PC-3 (cell line): ENCODE measurements around the gene ARRDC3. TPM values are rescaled to one million over a fixed set of nuclear protein-coding genes. Genes with fewer than 3 reads are reported as not detected.
"Not testable (repeated sequence)": the region's sequence is repeated elsewhere in the genome, so short reads cannot be mapped to it uniquely, and the experiment has no call there.

Source experiments
- ATAC-seq: fragments of 200-7000 bp; cut with Tn5 transposase; 2 replicates; pipeline ENCODE4 v1.9.1; 2020; ENCODE audit warnings: mild to moderate bottlenecking, moderate library complexity
- BruUV-seq: library from RNA; stranded (reverse); fragments of 400-500 nt; replicated peaks from 2 replicates; lab custom pipeline; 2021; lab: Mats Ljungman, UMichigan
- CTCF ChIA-PET: fragments of 300-600 bp; sonication (Branson Sonifier 250); formaldehyde crosslinking; loops from one replicate; lab custom pipeline; 2022; ENCODE audit warnings: antibody characterized with exemption; lab: Charles Lee
- POLR2A ChIA-PET: fragments of 300-600 bp; sonication (Branson Sonifier 250); formaldehyde crosslinking; loops from one replicate; lab custom pipeline; 2022; ENCODE audit warnings: antibody characterized with exemption; ENCODE audit not compliant: unreplicated experiment; lab: Charles Lee
- DNase-seq: peaks from one replicate; pipeline ENCODE4 v3.0.0-alpha.2; 2015
- H2AFZ ChIP-seq: fragments of 300-600 bp; sonication (generic); 2 replicates; pipeline ENCODE4 v1.6.0; 2016; ENCODE audit warnings: antibody characterized with exemption, low read length
- H3F3A ChIP-seq: fragments of 300-600 bp; sonication (generic); one replicate; pipeline ENCODE4 v1.6.0; 2017; ENCODE audit warnings: antibody characterized with exemption, low read length, control low read depth, mild to moderate bottlenecking; ENCODE audit not compliant: unreplicated experiment
- H3K27ac ChIP-seq: fragments of 300-600 bp; sonication (generic); 2 replicates; pipeline ENCODE4 v1.5.1; 2016; ENCODE audit warnings: mild to moderate bottlenecking, low read length
- H3K27me3 ChIP-seq: fragments of 300-600 bp; sonication (generic); 2 replicates; pipeline ENCODE4 v1.6.1; 2016; ENCODE audit warnings: low read length, mixed read lengths
- H3K36me3 ChIP-seq: fragments of 300-600 bp; sonication (generic); 2 replicates; pipeline ENCODE4 v1.6.1; 2016; ENCODE audit warnings: low read depth, mixed run types, low read length, mixed read lengths
- H3K4me1 ChIP-seq: fragments of 300-600 bp; sonication (generic); 2 replicates; pipeline ENCODE4 v1.5.1; 2016; ENCODE audit warnings: low read length; ENCODE audit not compliant: insufficient read depth
- H3K4me2 ChIP-seq: fragments of 300-600 bp; sonication (generic); 2 replicates; pipeline ENCODE4 v1.6.0; 2016; ENCODE audit warnings: low read length
- H3K4me3 ChIP-seq: fragments of 300-600 bp; sonication (generic); 2 replicates; pipeline ENCODE4 v1.5.1; 2016; ENCODE audit warnings: mild to moderate bottlenecking, low read length, mixed read lengths
- H3K79me2 ChIP-seq: fragments of 300-600 bp; sonication (generic); 2 replicates; pipeline ENCODE4 v1.6.1; 2017; ENCODE audit warnings: low read length, mixed read lengths
- H3K9ac ChIP-seq: fragments of 300-600 bp; sonication (generic); 2 replicates; pipeline ENCODE4 v1.6.0; 2016; ENCODE audit warnings: mild to moderate bottlenecking, low read length
- H3K9me2 ChIP-seq: fragments of 300-600 bp; sonication (generic); replicated peaks from 2 replicates; pipeline ENCODE4 v1.6.1; 2016; ENCODE audit warnings: mixed run types, low read length, mixed read lengths
- H3K9me3 ChIP-seq: fragments of 300-600 bp; sonication (generic); 2 replicates; pipeline ENCODE4 v1.6.1; 2016; ENCODE audit warnings: low read length, mixed read lengths
- H4K20me1 ChIP-seq: fragments of 300-600 bp; sonication (generic); 2 replicates; pipeline ENCODE4 v1.6.1; 2016; ENCODE audit warnings: low read length, mixed read lengths
- EZH2 ChIP-seq: fragments of 300-600 bp; sonication (generic); IDR thresholded peaks from one replicate; pipeline ENCODE4 v1.6.1; 2017; ENCODE audit warnings: antibody characterized with exemption, mild to moderate bottlenecking, low read length; ENCODE audit not compliant: unreplicated experiment
- EZH2phosphoT487 ChIP-seq: fragments of 300-600 bp; sonication (generic); IDR thresholded peaks from 2 replicates; pipeline ENCODE4 v1.6.1; 2018; ENCODE audit warnings: mild to moderate bottlenecking, antibody characterized with exemption, low read length, borderline replicate concordance
- intact Hi-C: fragments of 100-400 bp; cut with micrococcal nuclease; formaldehyde crosslinking; loops from 2 replicates; pipeline ENCODE4 v1.9.0; 2023
- total RNA-seq: library from RNA; depleted of rRNA; stranded (reverse); fragments of >200 nt; gene quantifications from 2 replicates; pipeline ENCODE4 v1.2.3, GENCODE V29; 2014
- TF ChIP-seq, protein P1 (sequence below): fragments of 300-600 bp; sonication (generic); conservative IDR thresholded peaks from 2 replicates; pipeline ENCODE4 v1.5.1; 2017; ENCODE audit warnings: antibody characterized with exemption, low read depth, mild to moderate bottlenecking, low read length

The ARRDC3 gene
- total RNA-seq, 1 experiment from 2014 or later, result 39.5 TPM

- ChIA-PET POLR2A (interaction anchor here (0.6 kb wide), 1 partner anchor 49 kb away, joined by 10 read pairs; no protein-coding TSS in a partner anchor), CTCF (no interaction called here)
- Histone ChIP-seq H3K9me3 (no peaks in the 10 kb centered on the region), H3F3A (no peaks in the 10 kb centered on the region), H3K27me3 (no peaks in the 10 kb centered on the region), H2AFZ (peak overlapping the region; percentile 67), H3K9me2 (no peaks in the 10 kb centered on the region), H3K27ac (peak overlapping the region; percentile 48), H3K4me2 (peak overlapping the region; percentile 9; the same call in 1 of the 2 replicates), H3K9ac (peak overlapping the region; percentile 11; the same call in 1 of the 2 replicates), H4K20me1 (no peaks in the 10 kb centered on the region), H3K4me1 (peaks cover 16% of the 10 kb centered on the region), H3K79me2 (no peaks in the 10 kb centered on the region), H3K36me3 (no peaks in the 10 kb centered on the region), H3K4me3 (no peak overlapping the region)
- TF ChIP-seq EZH2phosphoT487, result no peak
- intact Hi-C loops, result no loop called here
- BruUV-seq, result no TSS peak
- no peak for ATAC-seq
- DNase-seq, result no peak
Measured at GRCh38 chr5:91331705-91332104, 51.4 kb downstream of the ARRDC3 start.

DNA sequence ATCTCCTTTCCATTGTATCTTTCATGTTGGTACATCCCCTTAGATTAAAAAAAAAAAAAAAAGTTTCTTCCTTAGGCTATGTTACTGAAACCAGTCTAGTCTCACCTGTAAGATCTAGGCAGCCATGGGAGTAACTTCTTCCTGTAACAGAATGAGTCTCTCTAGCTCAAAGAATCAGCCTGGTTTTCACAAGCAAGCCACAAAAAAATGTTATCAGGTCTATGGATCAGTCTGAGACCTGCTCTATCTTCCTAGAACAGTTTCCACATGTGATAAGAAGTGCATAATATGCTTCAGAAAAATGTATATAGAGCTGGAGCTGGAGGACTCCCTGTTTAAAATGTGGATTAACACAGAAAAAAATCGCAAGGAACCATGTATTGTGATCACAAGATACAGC lies 53.8 kb downstream of the ARRDC3 start:
- H3F3A ChIP-seq, result no peaks in the 10 kb centered on the region
- peaks cover 16% of the 10 kb centered on the region for H3K4me1 ChIP-seq
- TF ChIP-seq EZH2 (no peak), EZH2phosphoT487 (no peak)
- TF ChIP-seq, protein P1, sequence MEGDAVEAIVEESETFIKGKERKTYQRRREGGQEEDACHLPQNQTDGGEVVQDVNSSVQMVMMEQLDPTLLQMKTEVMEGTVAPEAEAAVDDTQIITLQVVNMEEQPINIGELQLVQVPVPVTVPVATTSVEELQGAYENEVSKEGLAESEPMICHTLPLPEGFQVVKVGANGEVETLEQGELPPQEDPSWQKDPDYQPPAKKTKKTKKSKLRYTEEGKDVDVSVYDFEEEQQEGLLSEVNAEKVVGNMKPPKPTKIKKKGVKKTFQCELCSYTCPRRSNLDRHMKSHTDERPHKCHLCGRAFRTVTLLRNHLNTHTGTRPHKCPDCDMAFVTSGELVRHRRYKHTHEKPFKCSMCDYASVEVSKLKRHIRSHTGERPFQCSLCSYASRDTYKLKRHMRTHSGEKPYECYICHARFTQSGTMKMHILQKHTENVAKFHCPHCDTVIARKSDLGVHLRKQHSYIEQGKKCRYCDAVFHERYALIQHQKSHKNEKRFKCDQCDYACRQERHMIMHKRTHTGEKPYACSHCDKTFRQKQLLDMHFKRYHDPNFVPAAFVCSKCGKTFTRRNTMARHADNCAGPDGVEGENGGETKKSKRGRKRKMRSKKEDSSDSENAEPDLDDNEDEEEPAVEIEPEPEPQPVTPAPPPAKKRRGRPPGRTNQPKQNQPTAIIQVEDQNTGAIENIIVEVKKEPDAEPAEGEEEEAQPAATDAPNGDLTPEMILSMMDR, result no peak
- H4K20me1 ChIP-seq, result no peaks in the 10 kb centered on the region
- no peak for DNase-seq
- H3K4me2 ChIP-seq, result no peak overlapping the region
- no peaks in the 10 kb centered on the region for H3K79me2 ChIP-seq
- ChIA-PET CTCF (no interaction called here), POLR2A (no interaction called here)
- no peaks in the 10 kb centered on the region for H3K27me3 ChIP-seq
- no peak overlapping the region for H3K4me3 ChIP-seq
- H3K9ac ChIP-seq, result no peak overlapping the region
- no peak for ATAC-seq
- intact Hi-C loops, result no loop called here
- no peak overlapping the region for H3K27ac ChIP-seq
- H2AFZ ChIP-seq, result no peak overlapping the region
- H3K9me3 ChIP-seq, result no peaks in the 10 kb centered on the region
- no TSS peak for BruUV-seq
- no peaks in the 10 kb centered on the region for H3K9me2 ChIP-seq
- H3K36me3 ChIP-seq, result no peaks in the 10 kb centered on the region

- no peak overlapping the region for H3K4me2 ChIP-seq
- H3K79me2 ChIP-seq, result no peaks in the 10 kb centered on the region
- H3K4me1 ChIP-seq, result peaks cover 16% of the 10 kb centered on the region
- TF ChIP-seq EZH2phosphoT487 (no peak), EZH2 (no peak)
- TF ChIP-seq, protein P1, result no peak
- no peaks in the 10 kb centered on the region for H3F3A ChIP-seq
- no peak for DNase-seq
- no peak overlapping the region for H2AFZ ChIP-seq
- no peak overlapping the region for H3K4me3 ChIP-seq
- H3K9me2 ChIP-seq, result no peaks in the 10 kb centered on the region
- H3K9ac ChIP-seq, result no peak overlapping the region
- no peaks in the 10 kb centered on the region for H3K9me3 ChIP-seq
- H3K27me3 ChIP-seq, result no peaks in the 10 kb centered on the region
- H3K36me3 ChIP-seq, result no peaks in the 10 kb centered on the region
- H3K27ac ChIP-seq, result no peak overlapping the region
- CTCF ChIA-PET, result no interaction called here
- POLR2A ChIA-PET, result no interaction called here
- no peaks in the 10 kb centered on the region for H4K20me1 ChIP-seq
- ATAC-seq, result no peak
- BruUV-seq, result no TSS peak
- intact Hi-C loops, result no loop called here
Measured at GRCh38 chr5:91328743-91329142, 54.4 kb downstream of the ARRDC3 start.

- H3K27me3 ChIP-seq, H3K4me3 ChIP-seq, H3K9ac ChIP-seq, H3K9me2 ChIP-seq, H3F3A ChIP-seq, H3K79me2 ChIP-seq, BruUV-seq, ATAC-seq, H4K20me1 ChIP-seq, DNase-seq, H3K36me3 ChIP-seq, H3K9me3 ChIP-seq, H3K4me2 ChIP-seq, CTCF ChIA-PET, H2AFZ ChIP-seq, POLR2A ChIA-PET, H3K4me1 ChIP-seq, intact Hi-C loops, H3K27ac ChIP-seq: not testable (repeated sequence)
Measured at GRCh38 chr5:91322981-91323380, 60.1 kb downstream of the ARRDC3 start.
